Astrocyte of the cerebellum (primary cell): ENCODE data around the gene SBK3.

Experiments
- DNase-seq: peaks from one replicate; pipeline ENCODE4 v3.0.0-alpha.2; 2011; ENCODE audit warnings: low read depth
- H3K4me3 ChIP-seq: 2 replicates; pipeline ENCODE4 v1.5.1; 2011; ENCODE audit warnings: mild to moderate bottlenecking, low read depth, low read length, moderate library complexity
- CTCF ChIP-seq: IDR thresholded peaks from 2 replicates; pipeline ENCODE4 v1.5.1; 2012; ENCODE audit warnings: low read length, low read depth, moderate library complexity, mild to moderate bottlenecking; ENCODE audit errors: missing control alignments
- in situ Hi-C: cut with HindIII; loops from 2 replicates; pipeline ENCODE4 v1.10.0; 2017; ENCODE audit warnings: low sequenced_read_pairs

The SBK3 gene

GRCh38 chr19:55567708-55568328 is 22.5 kb upstream of the SBK3 start:
- no peak overlapping the region for H3K4me3 ChIP-seq
- no peak for TF ChIP-seq CTCF
- in situ Hi-C loops = no loop called here
- no peak for DNase-seq

GRCh38 chr19:55566823-55567222 is 21.5 kb upstream of the SBK3 start:
- in situ Hi-C loops = no loop called here
- no peak for TF ChIP-seq CTCF
- no peak overlapping the region for H3K4me3 ChIP-seq
- no peak for DNase-seq

- DNase-seq = no peak
- in situ Hi-C loops = no loop called here
- no peak for TF ChIP-seq CTCF
- no peak overlapping the region for H3K4me3 ChIP-seq
Observed at GRCh38 chr19:55563261-55563690, 17.9 kb upstream of the SBK3 start.

- in situ Hi-C loops = no loop called here
- TF ChIP-seq CTCF = no peak
- no peak for DNase-seq
- no peak overlapping the region for H3K4me3 ChIP-seq
Observed at GRCh38 chr19:55559684-55560083, 14.3 kb upstream of the SBK3 start.

- H3K4me3 ChIP-seq = no peak overlapping the region
- no peak for DNase-seq
- in situ Hi-C loops = no loop called here
- no peak for TF ChIP-seq CTCF
Observed at GRCh38 chr19:55554741-55555152, 9.4 kb upstream of the SBK3 start.

GRCh38 chr19:55554302-55554701 is 9.0 kb upstream of the SBK3 start:
- no peak for TF ChIP-seq CTCF
- in situ Hi-C loops = no loop called here
- H3K4me3 ChIP-seq = no peak overlapping the region
- no peak for DNase-seq
